ENCODE measurements around the gene TMEM132C. TPM values are rescaled to one million over a fixed set of nuclear protein-coding genes. Genes with fewer than 3 reads are reported as not detected.
A peak's percentile ranks its signal among the peaks of the same experiment; 100 is the strongest.

TMEM132C gene
- total and polyA plus RNA-seq, 2 experiments from 2014 or later: 10.6 to 16.5 TPM

GRCh38 chr12:128266086-128266485 lies 884 bp upstream of the TMEM132C start:
- no peak overlapping the region for H3K27ac ChIP-seq
- no peaks in the 10 kb centered on the region for H4K20me1 ChIP-seq (ENCODE audit: insufficient read depth, poor library complexity, severe bottlenecking)
- H2AFZ ChIP-seq: no peak overlapping the region
- TF ChIP-seq EZH2 (IDR thresholded peaks at IDR 0.05; ENCODE audit: borderline replicate concordance): no peak
- TF ChIP-seq, protein P1, sequence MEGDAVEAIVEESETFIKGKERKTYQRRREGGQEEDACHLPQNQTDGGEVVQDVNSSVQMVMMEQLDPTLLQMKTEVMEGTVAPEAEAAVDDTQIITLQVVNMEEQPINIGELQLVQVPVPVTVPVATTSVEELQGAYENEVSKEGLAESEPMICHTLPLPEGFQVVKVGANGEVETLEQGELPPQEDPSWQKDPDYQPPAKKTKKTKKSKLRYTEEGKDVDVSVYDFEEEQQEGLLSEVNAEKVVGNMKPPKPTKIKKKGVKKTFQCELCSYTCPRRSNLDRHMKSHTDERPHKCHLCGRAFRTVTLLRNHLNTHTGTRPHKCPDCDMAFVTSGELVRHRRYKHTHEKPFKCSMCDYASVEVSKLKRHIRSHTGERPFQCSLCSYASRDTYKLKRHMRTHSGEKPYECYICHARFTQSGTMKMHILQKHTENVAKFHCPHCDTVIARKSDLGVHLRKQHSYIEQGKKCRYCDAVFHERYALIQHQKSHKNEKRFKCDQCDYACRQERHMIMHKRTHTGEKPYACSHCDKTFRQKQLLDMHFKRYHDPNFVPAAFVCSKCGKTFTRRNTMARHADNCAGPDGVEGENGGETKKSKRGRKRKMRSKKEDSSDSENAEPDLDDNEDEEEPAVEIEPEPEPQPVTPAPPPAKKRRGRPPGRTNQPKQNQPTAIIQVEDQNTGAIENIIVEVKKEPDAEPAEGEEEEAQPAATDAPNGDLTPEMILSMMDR (IDR thresholded peaks at IDR 0.05; ENCODE audit: poor library complexity): no peak
- no peak for TF ChIP-seq EZH2phosphoT487 (IDR thresholded peaks at IDR 0.05; ENCODE audit: low read depth, severe bottlenecking, unreplicated experiment)
- no peaks in the 10 kb centered on the region for H3K4me1 ChIP-seq (ENCODE audit: insufficient read depth)
- 38% methylated on average over 9 of the region's 12 CpGs for WGBS (ENCODE audit: low lambda C conversion rate, missing lambda C conversion rate)
- H3K36me3 ChIP-seq (replicated peaks; ENCODE audit: insufficient read depth, low read depth): no peaks in the 10 kb centered on the region
- no peaks in the 10 kb centered on the region for H3K9me2 ChIP-seq (replicated peaks; ENCODE audit: insufficient read depth)
- H3K4me3 ChIP-seq: peak overlapping the region; percentile 26
- H3K79me2 ChIP-seq: peaks cover 3% of the 10 kb centered on the region
- H3K9me3 ChIP-seq (ENCODE audit: low read depth): no peaks in the 10 kb centered on the region
- H3K4me2 ChIP-seq: peak overlapping the region; percentile 88
- DNase-seq (ENCODE audit: low spot score): no peak
- H3K27me3 ChIP-seq: peaks cover 53% of the 10 kb centered on the region

DNA sequence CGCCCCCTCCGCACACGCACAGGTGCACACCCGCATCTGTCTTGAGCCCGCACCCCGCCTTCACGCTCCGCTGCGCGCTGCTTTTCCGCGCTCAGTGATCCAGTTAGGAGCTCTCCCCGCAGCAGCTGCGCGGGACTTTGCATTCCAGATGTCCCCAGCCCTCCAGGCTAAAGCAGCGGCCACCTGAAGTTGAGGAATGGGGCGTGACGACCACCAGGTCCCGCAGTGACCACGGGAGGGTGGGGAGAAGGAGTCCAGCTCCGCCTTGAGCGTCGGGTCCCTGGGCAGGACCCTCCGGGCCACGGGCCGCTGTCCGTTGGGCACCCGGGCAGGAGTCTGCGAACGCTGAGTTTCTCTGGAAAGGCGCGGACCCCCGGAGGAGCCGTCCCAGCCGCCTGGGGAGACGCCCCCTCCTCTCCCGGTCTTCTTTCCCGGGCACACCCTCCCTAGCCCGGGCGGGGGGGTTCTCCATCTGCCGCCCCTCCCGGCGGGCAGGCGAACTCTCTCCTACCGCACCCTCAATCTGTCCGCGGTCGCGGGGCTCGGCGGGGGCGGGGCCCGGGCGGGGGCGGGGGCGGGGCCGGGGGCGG lies 334 bp upstream of the TMEM132C start:
- WGBS (ENCODE audit: low lambda C conversion rate, missing lambda C conversion rate): 3% methylated on average over 31 of the region's 58 CpGs
- Histone ChIP-seq H3K27me3 (peaks cover 57% of the 10 kb centered on the region), H3K79me2 (peaks cover 8% of the 10 kb centered on the region), H3K4me1 (ENCODE audit: insufficient read depth) (no peaks in the 10 kb centered on the region), H4K20me1 (ENCODE audit: insufficient read depth, poor library complexity, severe bottlenecking) (no peaks in the 10 kb centered on the region), H3K9me2 (replicated peaks; ENCODE audit: insufficient read depth) (no peaks in the 10 kb centered on the region), H3K4me3 (peak overlapping the region; percentile 26), H3K4me2 (peak overlapping the region; percentile 88), H3K36me3 (replicated peaks; ENCODE audit: insufficient read depth, low read depth) (no peaks in the 10 kb centered on the region), H3K27ac (peak overlapping the region; percentile 23), H3K9me3 (ENCODE audit: low read depth) (no peaks in the 10 kb centered on the region), H2AFZ (peak overlapping the region; percentile 49)
- DNase-seq (ENCODE audit: low spot score): peak; percentile 32
- TF ChIP-seq EZH2phosphoT487 (IDR thresholded peaks at IDR 0.05; ENCODE audit: low read depth, severe bottlenecking, unreplicated experiment) (peak; percentile 28), EZH2 (IDR thresholded peaks at IDR 0.05; ENCODE audit: borderline replicate concordance) (peak; percentile 41)
- TF ChIP-seq, protein P1 (IDR thresholded peaks at IDR 0.05; ENCODE audit: poor library complexity): no peak

- H3K4me1 ChIP-seq (ENCODE audit: insufficient read depth): no peaks in the 10 kb centered on the region
- H4K20me1 ChIP-seq (ENCODE audit: insufficient read depth, poor library complexity, severe bottlenecking): no peaks in the 10 kb centered on the region
- H3K79me2 ChIP-seq: peaks cover 19% of the 10 kb centered on the region
- WGBS (ENCODE audit: low lambda C conversion rate, missing lambda C conversion rate): 3% methylated on average over 41 of the region's 51 CpGs
- H3K9me3 ChIP-seq (ENCODE audit: low read depth): no peaks in the 10 kb centered on the region
- DNase-seq (ENCODE audit: low spot score): peak; percentile 19
- H3K27me3 ChIP-seq: peaks cover 57% of the 10 kb centered on the region
- H3K36me3 ChIP-seq (replicated peaks; ENCODE audit: insufficient read depth, low read depth): no peaks in the 10 kb centered on the region
- H3K4me3 ChIP-seq: peak overlapping the region; percentile 51
- peak overlapping the region; percentile 76 for H3K4me2 ChIP-seq
- TF ChIP-seq EZH2 (IDR thresholded peaks at IDR 0.05; ENCODE audit: borderline replicate concordance): peak; percentile 90
- TF ChIP-seq EZH2phosphoT487 (IDR thresholded peaks at IDR 0.05; ENCODE audit: low read depth, severe bottlenecking, unreplicated experiment): no peak
- TF ChIP-seq, protein P1 (IDR thresholded peaks at IDR 0.05; ENCODE audit: poor library complexity): peak; percentile 2
- peak overlapping the region; percentile 47 for H3K27ac ChIP-seq
- no peaks in the 10 kb centered on the region for H3K9me2 ChIP-seq (replicated peaks; ENCODE audit: insufficient read depth)
- peak overlapping the region; percentile 35 for H2AFZ ChIP-seq
These were observed 845 bp downstream of the TMEM132C start for GRCh38 chr12:128267651-128268378.
